CD14-positive monocyte (primary cell): ENCODE measurements around the gene POFUT2. TPM values are rescaled to one million over a fixed set of nuclear protein-coding genes. Genes with fewer than 3 reads are reported as not detected.

ENCODE experiments used
- DNase-seq, 3 donors: peaks; one replicate each; pipeline ENCODE4 v3.0.0-alpha.2; 2011 to 2022
- H2AFZ ChIP-seq: 2 replicates; pipeline ENCODE4 v1.6.0; 2012; ENCODE audit warnings: mild to moderate bottlenecking, low read depth, low read length, inconsistent platforms; ENCODE audit not compliant: insufficient read depth, poor library complexity, severe bottlenecking
- H3K27ac ChIP-seq, 2 donors: 1 replicate in 1 of 2; 2 replicates in 1 of 2; pipeline ENCODE4 v1.5.1; 2012 to 2013; ENCODE audit warnings: low read length in 2 of 2, control low read depth in 1 of 2, inconsistent platforms in 1 of 2, low read depth in 1 of 2, mild to moderate bottlenecking in 1 of 2
- H3K27me3 ChIP-seq, 2 donors: one replicate each; pipeline versions ENCODE4 v1.6.0 to v1.6.1; 2011 to 2013; ENCODE audit warnings: low read length in 2 of 2; ENCODE audit not compliant: control insufficient read depth in 2 of 2, insufficient read depth in 2 of 2
- H3K36me3 ChIP-seq, 2 donors: replicated peaks in 1 of 2; 1 replicate in 1 of 2; 2 replicates in 1 of 2; pipeline versions ENCODE4 v1.5.1 to v1.6.1; 2012 to 2013; ENCODE audit warnings: low read length in 2 of 2, control low read depth in 1 of 2, inconsistent platforms in 1 of 2, mild to moderate bottlenecking in 1 of 2; ENCODE audit not compliant: insufficient read depth in 2 of 2, control insufficient read depth in 1 of 2
- H3K4me1 ChIP-seq, 2 donors: 1 replicate in 1 of 2; 2 replicates in 1 of 2; pipeline versions ENCODE4 v1.5.1 to v1.6.1; 2012 to 2013; ENCODE audit warnings: low read length in 2 of 2, control low read depth in 1 of 2, inconsistent platforms in 1 of 2, mild to moderate bottlenecking in 1 of 2, moderate library complexity in 1 of 2; ENCODE audit not compliant: insufficient read depth in 2 of 2, control insufficient read depth in 1 of 2
- H3K4me2 ChIP-seq: replicated peaks from 2 replicates; pipeline ENCODE3; 2012; ENCODE audit warnings: low read length, moderate library complexity, mild to moderate bottlenecking; ENCODE audit not compliant: poor library complexity, severe bottlenecking; ENCODE audit errors: extremely low read depth
- H3K4me3 ChIP-seq, 3 experiments: fragments of 200-600 bp in 1 of 3; sonication (generic) in 1 of 3; replicated peaks in 1 of 3; 1 replicate in 2 of 3; 2 replicates in 1 of 3; pipeline ENCODE4 v1.5.1; 2011 to 2013; ENCODE audit warnings: low read length in 3 of 3, mild to moderate bottlenecking in 3 of 3, control low read depth in 2 of 3, low read depth in 2 of 3, inconsistent platforms in 1 of 3, moderate library complexity in 1 of 3
- H3K79me2 ChIP-seq: 2 replicates; pipeline ENCODE4 v1.6.0; 2012; ENCODE audit warnings: mild to moderate bottlenecking, control low read depth, inconsistent platforms, low read length, moderate library complexity; ENCODE audit not compliant: insufficient read depth
- H3K9ac ChIP-seq: 2 replicates; pipeline ENCODE4 v1.6.0; 2017; ENCODE audit warnings: low read length, mild to moderate bottlenecking; ENCODE audit not compliant: insufficient read depth, poor library complexity, severe bottlenecking
- H3K9me3 ChIP-seq, 2 donors: replicated peaks in 1 of 2; 1 replicate in 1 of 2; 2 replicates in 1 of 2; pipeline versions ENCODE4 v1.5.1 to v1.6.1; 2012 to 2013; ENCODE audit warnings: low read length in 2 of 2, control low read depth in 1 of 2; ENCODE audit not compliant: control insufficient read depth in 1 of 2, insufficient read depth in 1 of 2
- H4K20me1 ChIP-seq: 2 replicates; pipeline ENCODE4 v1.6.0; 2012; ENCODE audit warnings: mild to moderate bottlenecking, low read length, control low read depth, moderate library complexity; ENCODE audit not compliant: insufficient read depth
- H3K27ac Mint-ChIP-seq, 7 donors: one replicate each; pipeline ENCODE4 v1.8.0; 2020; ENCODE audit warnings: mild to moderate bottlenecking in 7 of 7, mixed read lengths in 7 of 7, moderate library complexity in 6 of 7, inconsistent platforms in 2 of 7
- H3K27me3 Mint-ChIP-seq, 3 donors: one replicate each; pipeline ENCODE4 v1.8.0; 2021 to 2022; ENCODE audit warnings: low read depth in 3 of 3, mild to moderate bottlenecking in 3 of 3, mixed read lengths in 3 of 3, moderate library complexity in 3 of 3, inconsistent platforms in 1 of 3
- H3K36me3 Mint-ChIP-seq, 2 donors: one replicate each; pipeline ENCODE4 v1.8.0; 2020; ENCODE audit warnings: mixed read lengths in 2 of 2, inconsistent platforms in 1 of 2, mild to moderate bottlenecking in 1 of 2
- H3K4me1 Mint-ChIP-seq: one replicate; pipeline ENCODE4 v1.8.0; 2020; ENCODE audit warnings: mild to moderate bottlenecking, mixed read lengths
- H3K4me3 Mint-ChIP-seq, 2 donors: one replicate each; pipeline ENCODE4 v1.8.0; 2020; ENCODE audit warnings: mild to moderate bottlenecking in 2 of 2, mixed read lengths in 2 of 2, moderate library complexity in 1 of 2
- H3K9me3 Mint-ChIP-seq, 7 donors: one replicate each; pipeline ENCODE4 v1.8.0; 2020 to 2022; ENCODE audit warnings: mixed read lengths in 7 of 7, mild to moderate bottlenecking in 6 of 7, moderate library complexity in 6 of 7, inconsistent platforms in 2 of 7
- WGBS: methylation state at CpG from one replicate; pipeline ENCODE4 v1.1.5; 2013; ENCODE audit warnings: missing lambda C conversion rate; ENCODE audit not compliant: insufficient coverage; 5-methylcytosine and 5-hydroxymethylcytosine counted together
- intact Hi-C, 2 donors: fragments of 100-400 bp; cut with micrococcal nuclease; formaldehyde crosslinking; loops; one replicate each; pipeline versions ENCODE4 v1.15.0 to v1.15.1; 2023
- polyA plus RNA-seq, 3 donors: library from polyadenylated mRNA; depleted of rRNA in 1 of 3; unstranded in 2 of 3; stranded (reverse) in 1 of 3; fragments of 300-500 nt in 2 of 3; fragments of >200 nt in 1 of 3; fragmentation: Illumina TruSeq in 2 of 3; gene quantifications; 1 replicate in 2 of 3; 2 replicates in 1 of 3; pipeline ENCODE4 v1.2.3, GENCODE V29; 2012 to 2021
- TF ChIP-seq, protein P1 (sequence below): fragments of 200-600 bp; IDR thresholded peaks from one replicate; pipeline ENCODE4 v1.8.0; 2022; ENCODE audit warnings: antibody characterized with exemption, mild to moderate bottlenecking

Gene POFUT2
- polyA plus RNA-seq, 3 donors = 1.8 to 21.3 (median 2.8) TPM

DNA sequence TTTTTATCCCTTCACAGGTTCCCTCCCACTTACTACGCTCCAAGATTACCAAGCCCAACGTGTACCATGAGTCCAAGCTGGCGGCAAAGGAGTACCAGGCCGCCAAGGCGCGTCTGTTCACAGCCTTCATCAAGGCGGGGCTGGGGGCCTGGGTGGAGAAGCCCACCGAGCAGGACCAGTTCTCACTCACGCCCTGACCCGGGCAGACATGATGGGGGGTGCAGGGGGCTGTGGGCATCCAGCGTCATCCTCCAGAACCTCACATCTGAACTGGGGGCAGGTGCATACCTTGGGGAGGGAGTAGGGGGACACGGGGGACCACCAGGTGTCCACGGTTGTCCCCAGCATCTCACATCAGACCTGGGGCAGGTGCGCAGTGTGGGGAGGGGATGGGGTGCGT lies 65.7 kb downstream of the POFUT2 start:
- Histone ChIP-seq H3K36me3 (no peaks in the 10 kb centered on the region), H3K9me3 (no peaks in the 10 kb centered on the region), H3K4me2 (no peak overlapping the region), H3K79me2 (no peaks in the 10 kb centered on the region), H3K4me3 (no peak overlapping the region), H3K27me3 (no peaks in the 10 kb centered on the region), H3K27ac (no peak overlapping the region), H3K4me1 (no peaks in the 10 kb centered on the region), H4K20me1 (no peaks in the 10 kb centered on the region), H2AFZ (no peak overlapping the region), H3K9ac (no peak overlapping the region)
- no peak overlapping the region for H3K4me3 Mint-ChIP-seq
- peaks cover 0 to 7% (median 2%) of the 10 kb centered on the region in 7 donors for H3K9me3 Mint-ChIP-seq
- intact Hi-C loops = no loop called here
- TF ChIP-seq, protein P1, sequence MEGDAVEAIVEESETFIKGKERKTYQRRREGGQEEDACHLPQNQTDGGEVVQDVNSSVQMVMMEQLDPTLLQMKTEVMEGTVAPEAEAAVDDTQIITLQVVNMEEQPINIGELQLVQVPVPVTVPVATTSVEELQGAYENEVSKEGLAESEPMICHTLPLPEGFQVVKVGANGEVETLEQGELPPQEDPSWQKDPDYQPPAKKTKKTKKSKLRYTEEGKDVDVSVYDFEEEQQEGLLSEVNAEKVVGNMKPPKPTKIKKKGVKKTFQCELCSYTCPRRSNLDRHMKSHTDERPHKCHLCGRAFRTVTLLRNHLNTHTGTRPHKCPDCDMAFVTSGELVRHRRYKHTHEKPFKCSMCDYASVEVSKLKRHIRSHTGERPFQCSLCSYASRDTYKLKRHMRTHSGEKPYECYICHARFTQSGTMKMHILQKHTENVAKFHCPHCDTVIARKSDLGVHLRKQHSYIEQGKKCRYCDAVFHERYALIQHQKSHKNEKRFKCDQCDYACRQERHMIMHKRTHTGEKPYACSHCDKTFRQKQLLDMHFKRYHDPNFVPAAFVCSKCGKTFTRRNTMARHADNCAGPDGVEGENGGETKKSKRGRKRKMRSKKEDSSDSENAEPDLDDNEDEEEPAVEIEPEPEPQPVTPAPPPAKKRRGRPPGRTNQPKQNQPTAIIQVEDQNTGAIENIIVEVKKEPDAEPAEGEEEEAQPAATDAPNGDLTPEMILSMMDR = no peak
- no peak for DNase-seq
- H3K4me1 Mint-ChIP-seq = peaks cover 3% of the 10 kb centered on the region
- no peak overlapping the region for H3K27ac Mint-ChIP-seq
- peaks cover 10 to 14% of the 10 kb centered on the region in 2 donors for H3K36me3 Mint-ChIP-seq
- H3K27me3 Mint-ChIP-seq = peaks cover 0 to 4% (median 3%) of the 10 kb centered on the region in 3 donors
- WGBS = over 99% methylated on average over 14 of the region's 15 CpGs

GRCh38 chr21:45220714-45221490 lies 66.8 kb downstream of the POFUT2 start:
- 98% methylated on average over 25 of the region's 29 CpGs for WGBS
- Histone ChIP-seq H3K4me2 (no peak overlapping the region), H3K27ac (no peak overlapping the region), H3K4me3 (no peak overlapping the region), H3K9me3 (no peaks in the 10 kb centered on the region), H3K36me3 (no peaks in the 10 kb centered on the region), H3K9ac (no peak overlapping the region), H4K20me1 (no peaks in the 10 kb centered on the region), H3K4me1 (no peaks in the 10 kb centered on the region), H2AFZ (no peak overlapping the region), H3K79me2 (no peaks in the 10 kb centered on the region), H3K27me3 (no peaks in the 10 kb centered on the region)
- Mint-ChIP-seq H3K27ac (no peak overlapping the region), H3K27me3 (no peaks in the 10 kb centered on the region), H3K36me3 (peaks cover 13 to 14% of the 10 kb centered on the region in 2 donors), H3K9me3 (peaks cover 0 to 10% (median 3%) of the 10 kb centered on the region in 7 donors), H3K4me1 (no peaks in the 10 kb centered on the region), H3K4me3 (no peak overlapping the region)
- intact Hi-C loops = no loop called here
- TF ChIP-seq, protein P1 = no peak
- DNase-seq = no peak
